ENCODE data around the gene PROC. TPM values are rescaled to one million over a fixed set of nuclear protein-coding genes. Genes with fewer than 3 reads are reported as not detected.

Gene PROC
- total RNA-seq, 1 experiment from 2014 or later: 0.59 TPM

- Mint-ChIP-seq H3K4me1 (ENCODE audit: low read depth, unreplicated experiment) (peaks cover 55% of the 10 kb centered on the region), H3K4me3 (ENCODE audit: low read depth, unreplicated experiment) (peak overlapping the region; percentile 70), H3K27ac (ENCODE audit: unreplicated experiment) (no peak overlapping the region), H3K9me3 (ENCODE audit: low read depth, unreplicated experiment) (no peaks in the 10 kb centered on the region), H3K36me3 (ENCODE audit: insufficient read depth, unreplicated experiment) (peaks cover 6% of the 10 kb centered on the region), H3K27me3 (ENCODE audit: unreplicated experiment) (peaks cover 4% of the 10 kb centered on the region)
- CTCF ChIA-PET: interaction anchor here (0.6 to 2.0 kb wide), 5 partner anchors 15 to 91 kb away, joined by 3 to 9 read pairs (median 5); no protein-coding TSS in a partner anchor
- intact Hi-C loops (cut with micrococcal nuclease; ENCODE audit: unreplicated experiment): loop anchor here (2.0 to 5.0 kb wide), 2 partner anchors 61 to 94 kb away; no protein-coding TSS in a partner anchor
- TF ChIP-seq, protein P1, sequence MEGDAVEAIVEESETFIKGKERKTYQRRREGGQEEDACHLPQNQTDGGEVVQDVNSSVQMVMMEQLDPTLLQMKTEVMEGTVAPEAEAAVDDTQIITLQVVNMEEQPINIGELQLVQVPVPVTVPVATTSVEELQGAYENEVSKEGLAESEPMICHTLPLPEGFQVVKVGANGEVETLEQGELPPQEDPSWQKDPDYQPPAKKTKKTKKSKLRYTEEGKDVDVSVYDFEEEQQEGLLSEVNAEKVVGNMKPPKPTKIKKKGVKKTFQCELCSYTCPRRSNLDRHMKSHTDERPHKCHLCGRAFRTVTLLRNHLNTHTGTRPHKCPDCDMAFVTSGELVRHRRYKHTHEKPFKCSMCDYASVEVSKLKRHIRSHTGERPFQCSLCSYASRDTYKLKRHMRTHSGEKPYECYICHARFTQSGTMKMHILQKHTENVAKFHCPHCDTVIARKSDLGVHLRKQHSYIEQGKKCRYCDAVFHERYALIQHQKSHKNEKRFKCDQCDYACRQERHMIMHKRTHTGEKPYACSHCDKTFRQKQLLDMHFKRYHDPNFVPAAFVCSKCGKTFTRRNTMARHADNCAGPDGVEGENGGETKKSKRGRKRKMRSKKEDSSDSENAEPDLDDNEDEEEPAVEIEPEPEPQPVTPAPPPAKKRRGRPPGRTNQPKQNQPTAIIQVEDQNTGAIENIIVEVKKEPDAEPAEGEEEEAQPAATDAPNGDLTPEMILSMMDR (IDR thresholded peaks at IDR 0.05; ENCODE audit: unreplicated experiment): peak; percentile 86
- peak; percentile 91 for DNase-seq
- BruUV-seq (replicated peaks): no TSS peak
These were observed 2.4 kb upstream of the PROC start for GRCh38 chr2:127415593-127416505.

GRCh38 chr2:127416506-127417001, 1.7 kb upstream of the PROC start:
- H3K4me1 Mint-ChIP-seq (ENCODE audit: low read depth, unreplicated experiment): peaks cover 48% of the 10 kb centered on the region
- no peaks in the 10 kb centered on the region for H3K9me3 Mint-ChIP-seq (ENCODE audit: low read depth, unreplicated experiment)
- H3K27ac Mint-ChIP-seq (ENCODE audit: unreplicated experiment): no peak overlapping the region
- peak overlapping the region; percentile 70 for H3K4me3 Mint-ChIP-seq (ENCODE audit: low read depth, unreplicated experiment)
- peaks cover 11% of the 10 kb centered on the region for H3K27me3 Mint-ChIP-seq (ENCODE audit: unreplicated experiment)
- CTCF ChIA-PET: interaction anchor here (1.7 to 2.0 kb wide), 2 partner anchors 15 to 92 kb away, joined by 5 to 9 read pairs; no protein-coding TSS in a partner anchor
- TF ChIP-seq, protein P1 (IDR thresholded peaks at IDR 0.05; ENCODE audit: unreplicated experiment): no peak
- BruUV-seq (replicated peaks): no TSS peak
- H3K36me3 Mint-ChIP-seq (ENCODE audit: insufficient read depth, unreplicated experiment): peaks cover 6% of the 10 kb centered on the region
- intact Hi-C loops (cut with micrococcal nuclease; ENCODE audit: unreplicated experiment): loop anchor here (5.0 kb wide), 1 partner anchor 94 kb away; no protein-coding TSS in a partner anchor
- DNase-seq: no peak

GRCh38 chr2:127417406-127417805, 821 bp upstream of the PROC start:
- no peak for DNase-seq
- no peak overlapping the region for H3K27ac Mint-ChIP-seq (ENCODE audit: unreplicated experiment)
- TF ChIP-seq, protein P1 (IDR thresholded peaks at IDR 0.05; ENCODE audit: unreplicated experiment): no peak
- H3K36me3 Mint-ChIP-seq (ENCODE audit: insufficient read depth, unreplicated experiment): peaks cover 15% of the 10 kb centered on the region
- peaks cover 20% of the 10 kb centered on the region for H3K27me3 Mint-ChIP-seq (ENCODE audit: unreplicated experiment)
- H3K4me3 Mint-ChIP-seq (ENCODE audit: low read depth, unreplicated experiment): peak overlapping the region; percentile 70
- BruUV-seq (replicated peaks): no TSS peak
- CTCF ChIA-PET: no interaction called here
- peaks cover 40% of the 10 kb centered on the region for H3K4me1 Mint-ChIP-seq (ENCODE audit: low read depth, unreplicated experiment)
- intact Hi-C loops (cut with micrococcal nuclease; ENCODE audit: unreplicated experiment): loop anchor here (5.0 kb wide), 1 partner anchor 95 kb away; no protein-coding TSS in a partner anchor
- no peaks in the 10 kb centered on the region for H3K9me3 Mint-ChIP-seq (ENCODE audit: low read depth, unreplicated experiment)

DNA sequence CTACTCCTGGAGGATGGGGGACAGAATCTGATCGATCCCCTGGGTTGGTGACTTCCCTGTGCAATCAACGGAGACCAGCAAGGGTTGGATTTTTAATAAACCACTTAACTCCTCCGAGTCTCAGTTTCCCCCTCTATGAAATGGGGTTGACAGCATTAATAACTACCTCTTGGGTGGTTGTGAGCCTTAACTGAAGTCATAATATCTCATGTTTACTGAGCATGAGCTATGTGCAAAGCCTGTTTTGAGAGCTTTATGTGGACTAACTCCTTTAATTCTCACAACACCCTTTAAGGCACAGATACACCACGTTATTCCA, 844 bp downstream of the PROC start:
- TF ChIP-seq, protein P1 (IDR thresholded peaks at IDR 0.05; ENCODE audit: unreplicated experiment): no peak
- Mint-ChIP-seq H3K4me3 (ENCODE audit: low read depth, unreplicated experiment) (no peak overlapping the region), H3K27me3 (ENCODE audit: unreplicated experiment) (peaks cover 36% of the 10 kb centered on the region), H3K9me3 (ENCODE audit: low read depth, unreplicated experiment) (no peaks in the 10 kb centered on the region), H3K27ac (ENCODE audit: unreplicated experiment) (no peak overlapping the region), H3K36me3 (ENCODE audit: insufficient read depth, unreplicated experiment) (peaks cover 28% of the 10 kb centered on the region), H3K4me1 (ENCODE audit: low read depth, unreplicated experiment) (peaks cover 29% of the 10 kb centered on the region)
- CTCF ChIA-PET: interaction anchor here (0.8 kb wide), 1 partner anchor 14 kb away, joined by 3 read pairs; no protein-coding TSS in a partner anchor
- DNase-seq: no peak
- intact Hi-C loops (cut with micrococcal nuclease; ENCODE audit: unreplicated experiment): loop anchor here (5.0 kb wide), 1 partner anchor 97 kb away; no protein-coding TSS in a partner anchor
- no TSS peak for BruUV-seq (replicated peaks)

Measured in Calu3 (cell line).